Neural cell (in vitro differentiated cells): Measurements from ENCODE around the gene GMPPB. TPM values are rescaled to one million over a fixed set of nuclear protein-coding genes. Genes with fewer than 3 reads are reported as not detected.

Experiments used
- H2AFZ ChIP-seq: fragments of 200-600, 300-800 bp; sonication (generic), shearing (Covaris generic); 2 replicates; pipeline ENCODE4 v1.6.0; 2014; ENCODE audit warnings: low read depth, mild to moderate bottlenecking, antibody characterized with exemption, low read length, moderate library complexity
- H3F3A ChIP-seq: fragments of 200-600 bp; shearing (Covaris generic); 2 replicates; pipeline ENCODE4 v1.6.1; 2016; ENCODE audit warnings: mild to moderate bottlenecking, moderate library complexity, mixed read lengths, antibody characterized with exemption, low read length; ENCODE audit not compliant: insufficient read depth, poor library complexity, severe bottlenecking
- H3K27ac ChIP-seq: fragments of 200-600, 300-800 bp; sonication (generic), shearing (Covaris generic); 2 replicates; pipeline ENCODE4 v1.5.1; 2014; ENCODE audit warnings: mild to moderate bottlenecking, low read length, moderate library complexity
- H3K27me3 ChIP-seq: fragments of 300-800, 200-600 bp; sonication (generic), shearing (Covaris generic); 2 replicates; pipeline ENCODE4 v1.6.0; 2014; ENCODE audit warnings: mild to moderate bottlenecking, low read depth, low read length, moderate library complexity; ENCODE audit not compliant: insufficient read depth
- H3K36me3 ChIP-seq: fragments of 300-800, 200-600 bp; sonication (generic), shearing (Covaris generic); 2 replicates; pipeline ENCODE4 v1.5.1; 2014; ENCODE audit warnings: mild to moderate bottlenecking, antibody characterized with exemption, low read length, moderate library complexity; ENCODE audit not compliant: insufficient read depth
- H3K4me2 ChIP-seq: fragments of 300-800, 200-600 bp; sonication (generic), shearing (Covaris generic); 2 replicates; pipeline ENCODE4 v1.6.0; 2014; ENCODE audit warnings: mild to moderate bottlenecking, low read length
- H3K4me3 ChIP-seq: fragments of 300-800, 200-600 bp; sonication (generic), shearing (Covaris generic); 2 replicates; pipeline ENCODE4 v1.5.1; 2014; ENCODE audit warnings: mild to moderate bottlenecking, low read length, moderate library complexity
- H3K79me2 ChIP-seq: fragments of 200-600 bp; shearing (Covaris generic); replicated peaks from 2 replicates; pipeline ENCODE4 v1.6.0; 2014; ENCODE audit warnings: mild to moderate bottlenecking, low read length, moderate library complexity; ENCODE audit not compliant: insufficient read depth
- H3K9ac ChIP-seq: fragments of 300-800, 200-600 bp; sonication (generic), shearing (Covaris generic); 2 replicates; pipeline ENCODE4 v1.6.1; 2016; ENCODE audit warnings: mild to moderate bottlenecking, low read length, mixed read lengths
- H3K9me2 ChIP-seq: fragments of 200-600 bp; shearing (Covaris generic); 2 replicates; pipeline ENCODE4 v1.6.1; 2016; ENCODE audit warnings: mild to moderate bottlenecking, low read length, mixed read lengths; ENCODE audit not compliant: insufficient read depth
- H3K9me3 ChIP-seq: fragments of 200-600, 300-800 bp; sonication (generic), shearing (Covaris generic); 2 replicates; pipeline ENCODE4 v1.6.1; 2016; ENCODE audit warnings: mild to moderate bottlenecking, mixed run types, low read length, moderate library complexity, mixed read lengths
- H4K20me1 ChIP-seq: fragments of 200-600 bp; shearing (Covaris generic); 2 replicates; pipeline ENCODE4 v1.6.1; 2016; ENCODE audit warnings: mild to moderate bottlenecking, mixed run types; ENCODE audit not compliant: insufficient read depth
- CTCF ChIP-seq: fragments of 450-650 bp; IDR thresholded peaks from 2 replicates; pipeline ENCODE4 v1.5.1; 2014; ENCODE audit warnings: antibody characterized with exemption, mild to moderate bottlenecking, moderate library complexity; ENCODE audit not compliant: poor library complexity, severe bottlenecking
- EP300 ChIP-seq: fragments of 450-650 bp; conservative IDR thresholded peaks from 2 replicates; pipeline ENCODE4 v1.6.1; 2014; ENCODE audit warnings: antibody characterized with exemption, mild to moderate bottlenecking, moderate library complexity; ENCODE audit not compliant: poor library complexity, severe bottlenecking
- EZH2 ChIP-seq: fragments of 200-600, 300-800 bp; shearing (Covaris generic), sonication (generic); IDR thresholded peaks from 2 replicates; pipeline ENCODE4 v1.6.1; 2014; ENCODE audit warnings: antibody characterized with exemption, low read length, borderline replicate concordance, mild to moderate bottlenecking; ENCODE audit not compliant: insufficient read depth, poor library complexity, severe bottlenecking
- MXI1 ChIP-seq: fragments of 450-650 bp; conservative IDR thresholded peaks from 2 replicates; pipeline ENCODE4 v1.6.1; 2014; ENCODE audit warnings: antibody characterized with exemption, mild to moderate bottlenecking; ENCODE audit not compliant: poor library complexity, severe bottlenecking
- POLR2AphosphoS5 ChIP-seq: IDR thresholded peaks from 2 replicates; pipeline ENCODE4 v1.6.1; 2012
- RAD21 ChIP-seq: fragments of 450-650 bp; conservative IDR thresholded peaks from 2 replicates; pipeline ENCODE4 v1.6.1; 2014; ENCODE audit warnings: antibody characterized with exemption, mild to moderate bottlenecking, moderate library complexity
- REST ChIP-seq: IDR thresholded peaks from 2 replicates; pipeline ENCODE4 v1.6.1; 2012; ENCODE audit warnings: borderline replicate concordance
- SMC3 ChIP-seq: fragments of 450-650 bp; conservative IDR thresholded peaks from 2 replicates; pipeline ENCODE4 v1.6.1; 2014; ENCODE audit warnings: antibody characterized with exemption, mild to moderate bottlenecking, moderate library complexity; ENCODE audit not compliant: poor library complexity
- TAF1 ChIP-seq: IDR thresholded peaks from 2 replicates; pipeline ENCODE4 v1.6.1; 2012; ENCODE audit warnings: low read depth
- polyA plus RNA-seq: library from polyadenylated mRNA; depleted of rRNA; stranded (reverse); fragments of >200 nt; gene quantifications from 2 replicates; pipeline ENCODE4 v1.2.3, GENCODE V29; 2014

GMPPB gene
- polyA plus RNA-seq, 1 donor from 2014 or later: 20.8 TPM

GRCh38 chr3:49771340-49771938 lies 47.7 kb upstream of the GMPPB start:
- no peak for TF ChIP-seq RAD21
- TF ChIP-seq CTCF: no peak
- TF ChIP-seq EP300: no peak
- TF ChIP-seq EZH2: no peak
- TF ChIP-seq REST: no peak
- no peak for TF ChIP-seq POLR2AphosphoS5
- no peak for TF ChIP-seq MXI1
- no peak for TF ChIP-seq TAF1
- TF ChIP-seq SMC3: no peak

GRCh38 chr3:49769926-49770325 lies 46.2 kb upstream of the GMPPB start:
- Histone ChIP-seq H2AFZ (no peak overlapping the region), H3K27me3 (no peaks in the 10 kb centered on the region), H3K36me3 (no peaks in the 10 kb centered on the region), H3K79me2 (peaks cover 73% of the 10 kb centered on the region), H3F3A (no peaks in the 10 kb centered on the region), H3K9ac (no peak overlapping the region), H3K27ac (no peak overlapping the region), H3K9me2 (no peaks in the 10 kb centered on the region), H3K4me3 (no peak overlapping the region), H4K20me1 (peaks cover 5% of the 10 kb centered on the region), H3K9me3 (no peaks in the 10 kb centered on the region), H3K4me2 (no peak overlapping the region)
- no peak for TF ChIP-seq RAD21
- no peak for TF ChIP-seq POLR2AphosphoS5

More at GRCh38 chr3:49771340-49771938, 47.7 kb upstream of the GMPPB start:
- H3F3A ChIP-seq: no peaks in the 10 kb centered on the region
- H3K9ac ChIP-seq: no peak overlapping the region
- no peak overlapping the region for H3K27ac ChIP-seq
- H3K4me3 ChIP-seq: no peak overlapping the region
- no peak overlapping the region for H2AFZ ChIP-seq
- H3K36me3 ChIP-seq: no peaks in the 10 kb centered on the region
- H3K9me3 ChIP-seq: no peaks in the 10 kb centered on the region
- H3K9me2 ChIP-seq: no peaks in the 10 kb centered on the region
- H3K4me2 ChIP-seq: no peak overlapping the region
- peaks cover 76% of the 10 kb centered on the region for H3K79me2 ChIP-seq
- H4K20me1 ChIP-seq: peaks cover 8% of the 10 kb centered on the region
- H3K27me3 ChIP-seq: no peaks in the 10 kb centered on the region
